ENCODE results near the gene SLC5A9. TPM values are rescaled to one million over a fixed set of nuclear protein-coding genes. Genes with fewer than 3 reads are reported as not detected.

Gene SLC5A9
- total RNA-seq, 1 donor from 2014 or later, result 7.2 TPM

DNA sequence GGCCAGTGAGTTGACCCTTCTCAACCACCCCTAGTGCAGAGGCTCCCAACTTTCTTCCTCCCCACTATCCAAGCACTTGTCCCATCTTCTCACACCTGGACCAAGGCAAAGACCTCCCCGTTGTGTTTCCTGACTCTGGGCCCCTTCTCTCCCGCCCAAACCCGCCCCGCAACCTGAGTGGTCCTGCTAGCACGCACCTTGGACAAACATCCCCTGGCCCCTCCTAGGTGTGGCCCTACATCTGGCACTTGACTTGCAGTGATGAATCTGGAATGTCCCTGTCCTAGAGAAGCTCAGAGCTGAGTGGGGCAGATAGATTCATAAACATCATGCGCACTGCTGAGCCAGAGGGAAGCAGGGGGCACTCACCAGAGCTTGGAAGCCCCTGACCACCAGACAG lies 2.3 kb downstream of the SLC5A9 start:
- H3K36me3 Mint-ChIP-seq (ENCODE audit: insufficient read depth), result no peaks in the 10 kb centered on the region
- H3K9me3 Mint-ChIP-seq (ENCODE audit: low read depth), result no peaks in the 10 kb centered on the region
- peaks cover 4% of the 10 kb centered on the region for H3K27me3 Mint-ChIP-seq
- peaks cover 17% of the 10 kb centered on the region for H3K4me1 Mint-ChIP-seq (ENCODE audit: low read depth)
- no peak overlapping the region for H3K4me3 Mint-ChIP-seq (ENCODE audit: low read depth)
- DNase-seq (ENCODE audit: low spot score, unreplicated experiment), result no peak
- TF ChIP-seq, protein P1, sequence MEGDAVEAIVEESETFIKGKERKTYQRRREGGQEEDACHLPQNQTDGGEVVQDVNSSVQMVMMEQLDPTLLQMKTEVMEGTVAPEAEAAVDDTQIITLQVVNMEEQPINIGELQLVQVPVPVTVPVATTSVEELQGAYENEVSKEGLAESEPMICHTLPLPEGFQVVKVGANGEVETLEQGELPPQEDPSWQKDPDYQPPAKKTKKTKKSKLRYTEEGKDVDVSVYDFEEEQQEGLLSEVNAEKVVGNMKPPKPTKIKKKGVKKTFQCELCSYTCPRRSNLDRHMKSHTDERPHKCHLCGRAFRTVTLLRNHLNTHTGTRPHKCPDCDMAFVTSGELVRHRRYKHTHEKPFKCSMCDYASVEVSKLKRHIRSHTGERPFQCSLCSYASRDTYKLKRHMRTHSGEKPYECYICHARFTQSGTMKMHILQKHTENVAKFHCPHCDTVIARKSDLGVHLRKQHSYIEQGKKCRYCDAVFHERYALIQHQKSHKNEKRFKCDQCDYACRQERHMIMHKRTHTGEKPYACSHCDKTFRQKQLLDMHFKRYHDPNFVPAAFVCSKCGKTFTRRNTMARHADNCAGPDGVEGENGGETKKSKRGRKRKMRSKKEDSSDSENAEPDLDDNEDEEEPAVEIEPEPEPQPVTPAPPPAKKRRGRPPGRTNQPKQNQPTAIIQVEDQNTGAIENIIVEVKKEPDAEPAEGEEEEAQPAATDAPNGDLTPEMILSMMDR (IDR thresholded peaks at IDR 0.05; ENCODE audit: unreplicated experiment), result no peak
- H3K27ac Mint-ChIP-seq, result no peak overlapping the region

DNA sequence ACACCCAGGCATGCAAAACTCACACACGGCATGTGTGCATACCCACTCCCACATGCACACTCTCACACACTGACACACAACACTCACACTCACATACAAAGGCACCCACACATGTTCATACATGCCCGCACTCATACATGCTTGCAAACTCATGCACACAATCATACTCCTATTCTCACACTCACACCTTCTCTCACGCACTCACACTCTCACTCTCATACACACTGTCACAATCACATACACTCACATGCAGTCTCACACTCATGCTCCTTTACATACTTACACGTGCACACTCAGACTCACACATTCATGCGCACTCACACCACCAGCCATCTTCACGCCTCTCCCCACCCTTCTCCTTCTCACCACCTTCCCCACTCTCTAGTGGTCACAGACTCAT lies 3.1 kb downstream of the SLC5A9 start:
- no peak overlapping the region for H3K27ac Mint-ChIP-seq
- H3K27me3 Mint-ChIP-seq, result peaks cover 5% of the 10 kb centered on the region
- peaks cover 17% of the 10 kb centered on the region for H3K4me1 Mint-ChIP-seq (ENCODE audit: low read depth)
- H3K4me3 Mint-ChIP-seq (ENCODE audit: low read depth), result no peak overlapping the region
- no peak for DNase-seq (ENCODE audit: low spot score, unreplicated experiment)
- no peaks in the 10 kb centered on the region for H3K36me3 Mint-ChIP-seq (ENCODE audit: insufficient read depth)
- H3K9me3 Mint-ChIP-seq (ENCODE audit: low read depth), result no peaks in the 10 kb centered on the region
- TF ChIP-seq, protein P1 (IDR thresholded peaks at IDR 0.05; ENCODE audit: unreplicated experiment), result no peak

DNA sequence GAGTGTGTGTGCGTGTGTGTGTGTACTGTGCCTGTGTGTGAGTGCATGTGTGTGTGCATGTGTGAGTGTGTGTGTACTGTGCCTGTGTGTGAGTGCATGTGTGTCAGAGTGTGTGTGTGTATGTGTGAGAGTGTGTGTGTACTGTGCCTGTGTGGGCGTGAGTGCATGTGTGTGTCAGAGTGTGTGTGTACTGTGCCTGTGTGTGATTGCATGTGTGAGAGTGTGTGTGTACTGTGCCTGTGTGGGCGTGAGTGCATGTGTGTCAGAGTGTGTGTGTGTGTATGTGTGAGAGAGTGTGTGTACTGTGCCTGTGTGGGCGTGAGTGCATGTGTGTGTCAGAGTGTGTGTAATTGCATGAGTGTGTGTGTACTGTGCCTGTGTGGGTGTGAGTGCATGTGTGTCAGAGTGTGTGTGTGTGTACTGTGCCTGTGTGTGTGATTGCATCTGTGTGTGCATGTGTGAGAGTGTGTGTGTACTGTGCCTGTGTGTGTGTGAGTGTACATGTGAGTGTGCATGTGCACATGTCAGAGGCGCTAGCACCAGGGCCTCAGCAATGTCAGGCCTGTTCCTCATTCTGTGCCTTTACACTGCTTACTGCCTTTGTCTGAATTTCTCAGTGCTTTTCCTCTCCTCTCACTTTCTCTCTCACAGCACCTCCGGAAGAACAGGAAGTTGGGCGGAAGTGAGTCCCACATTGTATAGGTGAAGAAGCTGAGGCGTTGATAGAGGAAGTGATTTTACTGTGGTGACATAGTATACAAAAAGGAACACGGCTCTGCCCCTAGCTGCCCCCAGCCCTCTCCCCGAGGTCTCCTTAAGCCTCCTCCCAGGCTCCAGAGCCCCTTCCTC lies 4.9 kb downstream of the SLC5A9 start:
- DNase-seq (ENCODE audit: low spot score, unreplicated experiment), result no peak
- H3K27ac Mint-ChIP-seq, result no peak overlapping the region
- no peaks in the 10 kb centered on the region for H3K36me3 Mint-ChIP-seq (ENCODE audit: insufficient read depth)
- H3K27me3 Mint-ChIP-seq, result peaks cover 8% of the 10 kb centered on the region
- no peak overlapping the region for H3K4me3 Mint-ChIP-seq (ENCODE audit: low read depth)
- peaks cover 10% of the 10 kb centered on the region for H3K4me1 Mint-ChIP-seq (ENCODE audit: low read depth)
- TF ChIP-seq, protein P1 (IDR thresholded peaks at IDR 0.05; ENCODE audit: unreplicated experiment), result no peak
- H3K9me3 Mint-ChIP-seq (ENCODE audit: low read depth), result no peaks in the 10 kb centered on the region

DNA sequence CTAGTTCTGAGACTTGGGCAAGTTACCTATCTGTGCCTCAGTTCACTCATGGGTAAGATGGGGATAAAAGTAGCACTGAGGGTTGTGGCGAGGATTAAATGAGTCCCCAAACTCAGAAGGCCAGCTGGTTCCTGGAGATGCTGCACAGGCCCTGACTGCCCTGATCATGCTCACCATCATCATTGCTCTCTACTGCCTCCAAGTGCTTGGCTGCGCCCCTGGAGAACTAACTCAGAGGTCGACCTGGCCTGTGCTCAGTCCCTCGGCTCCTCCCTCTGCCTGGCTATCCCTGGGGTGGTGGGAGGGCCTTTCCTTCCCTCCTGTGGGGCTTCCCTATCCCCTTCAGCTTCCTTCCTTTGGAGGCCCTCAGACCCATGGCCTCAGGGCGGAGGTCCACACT lies 5.6 kb downstream of the SLC5A9 start:
- DNase-seq (ENCODE audit: low spot score, unreplicated experiment), result no peak
- H3K36me3 Mint-ChIP-seq (ENCODE audit: insufficient read depth), result no peaks in the 10 kb centered on the region
- TF ChIP-seq, protein P1 (IDR thresholded peaks at IDR 0.05; ENCODE audit: unreplicated experiment), result peak; percentile 49

DNA sequence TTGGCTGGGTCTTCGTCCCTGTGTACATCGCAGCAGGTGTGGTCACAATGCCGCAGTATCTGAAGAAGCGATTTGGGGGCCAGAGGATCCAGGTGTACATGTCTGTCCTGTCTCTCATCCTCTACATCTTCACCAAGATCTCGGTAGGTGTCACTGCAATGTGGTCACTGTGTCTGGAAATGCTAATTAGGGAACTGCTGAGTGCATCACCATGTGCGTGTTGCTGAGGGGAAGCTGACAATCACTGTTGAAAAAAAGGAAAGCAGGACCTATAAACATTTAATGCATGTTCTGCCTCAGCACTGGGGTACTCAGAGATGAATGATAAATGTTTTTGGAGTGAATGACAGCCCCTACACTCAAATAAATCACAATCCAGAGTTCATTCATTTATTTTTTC lies 6.8 kb downstream of the SLC5A9 start:
- Mint-ChIP-seq H3K27ac (no peak overlapping the region), H3K36me3 (ENCODE audit: insufficient read depth) (no peaks in the 10 kb centered on the region), H3K4me3 (ENCODE audit: low read depth) (no peak overlapping the region), H3K9me3 (ENCODE audit: low read depth) (no peaks in the 10 kb centered on the region), H3K4me1 (ENCODE audit: low read depth) (no peaks in the 10 kb centered on the region), H3K27me3 (peaks cover 8% of the 10 kb centered on the region)
- TF ChIP-seq, protein P1 (IDR thresholded peaks at IDR 0.05; ENCODE audit: unreplicated experiment), result no peak
- no peak for DNase-seq (ENCODE audit: low spot score, unreplicated experiment)

More for the DNA sequence above, 5.6 kb downstream of the SLC5A9 start:
- H3K4me3 Mint-ChIP-seq (ENCODE audit: low read depth), result no peak overlapping the region
- H3K27me3 Mint-ChIP-seq, result peaks cover 8% of the 10 kb centered on the region
- H3K9me3 Mint-ChIP-seq (ENCODE audit: low read depth), result no peaks in the 10 kb centered on the region
- peaks cover 2% of the 10 kb centered on the region for H3K4me1 Mint-ChIP-seq (ENCODE audit: low read depth)
- no peak overlapping the region for H3K27ac Mint-ChIP-seq

All from progenitor cell of endocrine pancreas (in vitro differentiated cells).